ENCODE results near the gene CYGB. TPM values are rescaled to one million over a fixed set of nuclear protein-coding genes. Genes with fewer than 3 reads are reported as not detected.
A peak's percentile ranks its signal among the peaks of the same experiment; 100 is the strongest.

The CYGB gene
- total and polyA plus RNA-seq, 4 donors = 0.83 to 7.8 (median 1.4) TPM

- Histone ChIP-seq H3K9ac (ENCODE audit: low read depth in 1 of 2, low read length in 2 of 2) (no peak overlapping the region), H3K27ac (ENCODE audit: low read depth in 1 of 2, low read length in 2 of 2) (no peak overlapping the region), H3K36me3 (ENCODE audit: control insufficient read depth in 4 of 4, insufficient read depth in 3 of 4, low read depth in 1 of 4, low read length in 3 of 4) (no peaks in the 10 kb centered on the region), H3K27me3 (ENCODE audit: control insufficient read depth in 4 of 4, insufficient read depth in 4 of 4, low read length in 3 of 4) (no peaks in the 10 kb centered on the region), H3K4me1 (ENCODE audit: control insufficient read depth in 4 of 4, insufficient read depth in 4 of 4, low read length in 3 of 4) (peaks cover 10 to 51% (median 41%) of the 10 kb centered on the region in 4 donors), H3K9me3 (ENCODE audit: control insufficient read depth in 4 of 4, low read length in 3 of 4) (no peaks in the 10 kb centered on the region), H3K4me3 (ENCODE audit: low read depth in 1 of 3, low read length in 3 of 3) (no peak overlapping the region)
- no peak for TF ChIP-seq TAF1 (conservative IDR thresholded peaks at IDR 0.05)
- no peak for TF ChIP-seq JUND (IDR thresholded peaks at IDR 0.05)
- no peak for TF ChIP-seq MAX (IDR thresholded peaks at IDR 0.05)
- whole genome bisulfite sequencing = 79% methylated on average over 4 of the region's 4 CpGs
- DNase-seq (ENCODE audit: low spot score) = no peak
Observed at GRCh38 chr17:76551685-76552084, 14.2 kb upstream of the CYGB start.

DNA sequence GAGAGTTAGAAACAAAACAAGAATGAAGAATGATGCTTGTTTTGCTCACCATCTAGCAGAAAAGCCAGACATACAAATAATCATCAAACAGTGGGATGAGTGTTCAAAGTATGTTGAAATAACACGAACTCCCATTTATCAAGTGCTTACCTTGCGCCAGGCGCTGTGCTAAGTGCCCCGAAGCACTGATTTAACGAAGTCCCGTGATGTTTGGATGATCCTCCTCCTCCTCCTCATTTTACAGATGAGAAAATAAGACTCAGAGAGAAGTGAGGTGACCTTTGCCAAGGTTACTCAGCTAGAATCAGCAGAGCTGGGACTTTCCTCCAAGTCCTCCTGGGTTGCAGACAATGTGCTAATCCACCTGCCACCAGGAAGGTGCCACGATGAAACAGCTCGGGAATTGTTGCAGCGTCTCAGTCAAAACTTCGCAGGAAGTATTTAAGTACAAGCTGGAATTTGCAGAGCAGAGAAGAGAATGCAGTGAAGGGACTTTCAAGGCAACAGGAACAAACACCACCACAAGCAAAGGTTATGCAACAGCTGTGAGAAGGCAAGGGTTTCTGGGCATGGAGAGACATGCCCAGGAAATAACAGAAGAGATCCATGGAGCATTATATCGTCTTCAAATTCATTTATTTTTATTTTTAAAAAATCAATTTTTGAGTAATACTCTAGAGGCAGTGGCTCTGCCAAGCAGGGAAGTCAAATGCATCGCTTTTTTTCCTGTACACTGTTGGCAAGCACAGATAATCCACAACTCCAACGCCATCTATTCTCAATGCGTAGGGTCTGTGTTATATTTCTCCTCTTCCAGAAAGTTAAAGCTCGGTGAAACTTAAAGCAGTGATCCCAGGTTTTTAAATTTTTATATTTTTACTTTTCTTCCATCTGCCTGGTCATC is 13.5 kb upstream of the CYGB start:
- 32% methylated on average over 15 of the region's 15 CpGs for WGBS
- Histone ChIP-seq H3K36me3 (ENCODE audit: control insufficient read depth in 4 of 4, insufficient read depth in 3 of 4, low read depth in 1 of 4, low read length in 3 of 4) (no peaks in the 10 kb centered on the region), H3K4me3 (ENCODE audit: low read depth in 1 of 3, low read length in 3 of 3) (peak overlapping the region in 1 of 3 donors; percentile 32), H3K9me3 (ENCODE audit: control insufficient read depth in 4 of 4, low read length in 3 of 4) (no peaks in the 10 kb centered on the region), H3K9ac (ENCODE audit: low read depth in 1 of 2, low read length in 2 of 2) (peak overlapping the region in 1 of 2 donors; percentile 26), H3K27me3 (ENCODE audit: control insufficient read depth in 4 of 4, insufficient read depth in 4 of 4, low read length in 3 of 4) (no peaks in the 10 kb centered on the region), H3K4me1 (ENCODE audit: control insufficient read depth in 4 of 4, insufficient read depth in 4 of 4, low read length in 3 of 4) (peaks cover 7 to 49% (median 41%) of the 10 kb centered on the region in 4 donors), H3K27ac (ENCODE audit: low read depth in 1 of 2, low read length in 2 of 2) (peak overlapping the region; percentile 74 to 84)
- DNase-seq (ENCODE audit: low spot score) = no peak
- TF ChIP-seq RXRA (IDR thresholded peaks at IDR 0.05) (peak in 1 of 2 donors; percentile 15), FOXA2 (IDR thresholded peaks at IDR 0.05) (peak; percentile 29), JUND (IDR thresholded peaks at IDR 0.05) (peak in 1 of 2 donors; percentile 25), HNF4A (conservative IDR thresholded peaks at IDR 0.05) (peak in 1 of 2 donors; percentile 21)
- TF ChIP-seq, protein P1, sequence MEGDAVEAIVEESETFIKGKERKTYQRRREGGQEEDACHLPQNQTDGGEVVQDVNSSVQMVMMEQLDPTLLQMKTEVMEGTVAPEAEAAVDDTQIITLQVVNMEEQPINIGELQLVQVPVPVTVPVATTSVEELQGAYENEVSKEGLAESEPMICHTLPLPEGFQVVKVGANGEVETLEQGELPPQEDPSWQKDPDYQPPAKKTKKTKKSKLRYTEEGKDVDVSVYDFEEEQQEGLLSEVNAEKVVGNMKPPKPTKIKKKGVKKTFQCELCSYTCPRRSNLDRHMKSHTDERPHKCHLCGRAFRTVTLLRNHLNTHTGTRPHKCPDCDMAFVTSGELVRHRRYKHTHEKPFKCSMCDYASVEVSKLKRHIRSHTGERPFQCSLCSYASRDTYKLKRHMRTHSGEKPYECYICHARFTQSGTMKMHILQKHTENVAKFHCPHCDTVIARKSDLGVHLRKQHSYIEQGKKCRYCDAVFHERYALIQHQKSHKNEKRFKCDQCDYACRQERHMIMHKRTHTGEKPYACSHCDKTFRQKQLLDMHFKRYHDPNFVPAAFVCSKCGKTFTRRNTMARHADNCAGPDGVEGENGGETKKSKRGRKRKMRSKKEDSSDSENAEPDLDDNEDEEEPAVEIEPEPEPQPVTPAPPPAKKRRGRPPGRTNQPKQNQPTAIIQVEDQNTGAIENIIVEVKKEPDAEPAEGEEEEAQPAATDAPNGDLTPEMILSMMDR (IDR thresholded peaks at IDR 0.05; ENCODE audit: low read depth, low read length, missing input control) = no peak

GRCh38 chr17:76549539-76549938 is 12.0 kb upstream of the CYGB start:
- H3K27ac ChIP-seq (ENCODE audit: low read depth in 1 of 2, low read length in 2 of 2) = peak overlapping the region; percentile 65 to 90
- H3K4me1 ChIP-seq (ENCODE audit: control insufficient read depth in 4 of 4, insufficient read depth in 4 of 4, low read length in 3 of 4) = peaks cover 7 to 52% (median 42%) of the 10 kb centered on the region in 4 donors
- peak overlapping the region in 1 of 3 donors; percentile 18 for H3K4me3 ChIP-seq (ENCODE audit: low read depth in 1 of 3, low read length in 3 of 3)
- 72% methylated on average over 7 of the region's 7 CpGs for WGBS
- no peaks in the 10 kb centered on the region for H3K27me3 ChIP-seq (ENCODE audit: control insufficient read depth in 4 of 4, insufficient read depth in 4 of 4, low read length in 3 of 4)
- no peaks in the 10 kb centered on the region for H3K36me3 ChIP-seq (ENCODE audit: control insufficient read depth in 4 of 4, insufficient read depth in 3 of 4, low read depth in 1 of 4, low read length in 3 of 4)
- no peak for DNase-seq (ENCODE audit: low spot score)
- H3K9me3 ChIP-seq (ENCODE audit: control insufficient read depth in 4 of 4, low read length in 3 of 4) = no peaks in the 10 kb centered on the region
- TF ChIP-seq RXRA (IDR thresholded peaks at IDR 0.05) = no peak
- no peak overlapping the region for H3K9ac ChIP-seq (ENCODE audit: low read depth in 1 of 2, low read length in 2 of 2)

GRCh38 chr17:76549215-76549518 is 11.7 kb upstream of the CYGB start:
- Histone ChIP-seq H3K27ac (ENCODE audit: low read depth in 1 of 2, low read length in 2 of 2) (peak overlapping the region; percentile 65 to 90), H3K9me3 (ENCODE audit: control insufficient read depth in 4 of 4, low read length in 3 of 4) (no peaks in the 10 kb centered on the region), H3K9ac (ENCODE audit: low read depth in 1 of 2, low read length in 2 of 2) (peak overlapping the region in 1 of 2 donors; percentile 26), H3K36me3 (ENCODE audit: control insufficient read depth in 4 of 4, insufficient read depth in 3 of 4, low read depth in 1 of 4, low read length in 3 of 4) (no peaks in the 10 kb centered on the region), H3K4me3 (ENCODE audit: low read depth in 1 of 3, low read length in 3 of 3) (peak overlapping the region in 1 of 3 donors; percentile 18), H3K27me3 (ENCODE audit: control insufficient read depth in 4 of 4, insufficient read depth in 4 of 4, low read length in 3 of 4) (no peaks in the 10 kb centered on the region), H3K4me1 (ENCODE audit: control insufficient read depth in 4 of 4, insufficient read depth in 4 of 4, low read length in 3 of 4) (peaks cover 7 to 56% (median 45%) of the 10 kb centered on the region in 4 donors)
- TF ChIP-seq SP1 (IDR thresholded peaks at IDR 0.05) = no peak
- no peak for TF ChIP-seq ZBTB33 (IDR thresholded peaks at IDR 0.05)
- DNase-seq (ENCODE audit: low spot score) = no peak
- WGBS = 32% methylated on average over 9 of the region's 9 CpGs
